H1 (cell line): Measurements from ENCODE around the gene SIX1. TPM values are rescaled to one million over a fixed set of nuclear protein-coding genes. Genes with fewer than 3 reads are reported as not detected.

ENCODE experiments used
- CHD1 ChIP-seq: IDR thresholded peaks from 2 replicates; pipeline ENCODE4 v1.6.1; 2012; ENCODE audit warnings: low read depth, low read length, improper control_type of control experiment
- GTF2F1 ChIP-seq: IDR thresholded peaks from 2 replicates; pipeline ENCODE4 v1.6.1; 2012; ENCODE audit warnings: low read depth, low read length, improper control_type of control experiment, borderline replicate concordance
- POU5F1 ChIP-seq: IDR thresholded peaks from 2 replicates; pipeline ENCODE4 v1.6.1; 2011; ENCODE audit warnings: low read depth, mild to moderate bottlenecking, low read length, moderate library complexity
- TBP ChIP-seq: IDR thresholded peaks from 2 replicates; pipeline ENCODE4 v1.6.1; 2011; ENCODE audit warnings: low read depth, low read length, improper control_type of control experiment
- polyA plus RNA-seq, 7 experiments: library from polyadenylated mRNA; depleted of rRNA in 3 of 7; stranded (reverse) in 5 of 7; unstranded in 2 of 7; fragments of >200 nt in 5 of 7; fragments of 200-250 nt in 2 of 7; gene quantifications; 1 replicate in 5 of 7; 2 replicates in 1 of 7; 4 replicates in 1 of 7; pipeline versions ENCODE4 v1.2.1 to v1.2.3, GENCODE V29; 2011 to 2013; ENCODE audit warnings: missing spikeins in 2 of 7, mixed read lengths in 2 of 7
- total RNA-seq: library from RNA; stranded (reverse); fragmentation: NEBNext Ultra II Directional; extraction: Animal tissue kit (Norgen Biotek cat#: 25700); gene quantifications from 2 replicates; pipeline ENCODE4 v1.2.1, GENCODE V29; 2021
- TF ChIP-seq, protein P1 (sequence below): fragments of 300-600 bp; sonication (generic); IDR thresholded peaks from 2 replicates; pipeline ENCODE4 v1.7.1; 2012; ENCODE audit warnings: low read length, moderate library complexity, mild to moderate bottlenecking, inconsistent platforms; ENCODE audit not compliant: insufficient replicate concordance
- TF ChIP-seq, protein P2 (sequence below): IDR thresholded peaks from 2 replicates; pipeline ENCODE4 v1.6.1; 2012; ENCODE audit warnings: inconsistent platforms
- TF ChIP-seq, protein P3 (sequence below): IDR thresholded peaks from 2 replicates; pipeline ENCODE4 v1.6.1; 2012; ENCODE audit warnings: low read length, inconsistent platforms

The SIX1 gene
- total and polyA plus RNA-seq, 2 of the 8 experiments (the other 6 are each of a cell fraction or from before 2014, with no cell fraction given): 0.03 to 0.69 TPM

DNA sequence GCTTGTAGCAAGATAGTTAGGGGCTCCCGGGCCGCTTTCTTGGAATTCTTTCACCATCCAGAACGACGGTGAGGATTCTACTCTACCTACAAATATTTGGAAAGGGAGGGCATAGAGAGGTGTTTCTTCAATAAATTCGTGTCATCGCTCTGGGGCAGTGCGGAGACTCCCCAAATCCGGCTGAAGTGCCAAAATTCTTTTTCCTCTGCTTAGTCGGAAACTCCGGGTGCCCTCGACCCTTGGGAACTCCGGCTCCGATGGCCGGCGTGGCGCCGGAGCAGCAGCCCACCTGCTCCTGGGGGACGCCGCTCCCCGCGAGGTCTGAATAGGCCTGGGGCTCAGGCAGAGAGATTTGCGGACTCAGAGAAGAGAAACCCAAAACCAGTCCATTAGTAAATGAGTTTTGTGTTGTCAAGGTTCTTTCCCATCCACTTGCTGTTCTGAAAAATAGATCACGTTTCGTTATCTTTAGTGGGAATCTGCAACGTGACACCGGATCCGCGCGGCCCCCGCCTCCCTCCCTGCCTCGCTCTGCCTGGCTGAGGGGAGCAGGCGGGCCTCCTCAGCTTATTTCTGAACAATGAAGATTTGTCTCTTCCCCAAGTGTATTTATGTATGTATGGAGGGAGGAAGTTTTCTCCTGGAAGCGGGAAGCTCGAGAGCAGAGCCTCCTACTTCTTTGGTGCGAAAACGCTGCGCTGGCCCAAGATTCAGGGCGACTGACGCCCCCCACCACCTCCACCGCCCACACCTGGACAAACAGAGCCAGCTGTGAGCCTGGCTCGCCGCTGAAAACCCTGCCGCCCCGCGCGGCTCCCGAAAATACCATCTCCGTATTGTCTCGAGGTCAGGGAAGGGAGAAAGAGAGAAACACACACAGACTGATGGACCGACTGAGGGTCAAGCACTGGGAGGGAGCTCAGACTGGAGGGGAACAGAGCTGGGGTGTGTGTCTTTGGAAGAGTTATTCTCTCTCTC is 3.7 kb upstream of the SIX1 start (continued):
- TF ChIP-seq, protein P1, sequence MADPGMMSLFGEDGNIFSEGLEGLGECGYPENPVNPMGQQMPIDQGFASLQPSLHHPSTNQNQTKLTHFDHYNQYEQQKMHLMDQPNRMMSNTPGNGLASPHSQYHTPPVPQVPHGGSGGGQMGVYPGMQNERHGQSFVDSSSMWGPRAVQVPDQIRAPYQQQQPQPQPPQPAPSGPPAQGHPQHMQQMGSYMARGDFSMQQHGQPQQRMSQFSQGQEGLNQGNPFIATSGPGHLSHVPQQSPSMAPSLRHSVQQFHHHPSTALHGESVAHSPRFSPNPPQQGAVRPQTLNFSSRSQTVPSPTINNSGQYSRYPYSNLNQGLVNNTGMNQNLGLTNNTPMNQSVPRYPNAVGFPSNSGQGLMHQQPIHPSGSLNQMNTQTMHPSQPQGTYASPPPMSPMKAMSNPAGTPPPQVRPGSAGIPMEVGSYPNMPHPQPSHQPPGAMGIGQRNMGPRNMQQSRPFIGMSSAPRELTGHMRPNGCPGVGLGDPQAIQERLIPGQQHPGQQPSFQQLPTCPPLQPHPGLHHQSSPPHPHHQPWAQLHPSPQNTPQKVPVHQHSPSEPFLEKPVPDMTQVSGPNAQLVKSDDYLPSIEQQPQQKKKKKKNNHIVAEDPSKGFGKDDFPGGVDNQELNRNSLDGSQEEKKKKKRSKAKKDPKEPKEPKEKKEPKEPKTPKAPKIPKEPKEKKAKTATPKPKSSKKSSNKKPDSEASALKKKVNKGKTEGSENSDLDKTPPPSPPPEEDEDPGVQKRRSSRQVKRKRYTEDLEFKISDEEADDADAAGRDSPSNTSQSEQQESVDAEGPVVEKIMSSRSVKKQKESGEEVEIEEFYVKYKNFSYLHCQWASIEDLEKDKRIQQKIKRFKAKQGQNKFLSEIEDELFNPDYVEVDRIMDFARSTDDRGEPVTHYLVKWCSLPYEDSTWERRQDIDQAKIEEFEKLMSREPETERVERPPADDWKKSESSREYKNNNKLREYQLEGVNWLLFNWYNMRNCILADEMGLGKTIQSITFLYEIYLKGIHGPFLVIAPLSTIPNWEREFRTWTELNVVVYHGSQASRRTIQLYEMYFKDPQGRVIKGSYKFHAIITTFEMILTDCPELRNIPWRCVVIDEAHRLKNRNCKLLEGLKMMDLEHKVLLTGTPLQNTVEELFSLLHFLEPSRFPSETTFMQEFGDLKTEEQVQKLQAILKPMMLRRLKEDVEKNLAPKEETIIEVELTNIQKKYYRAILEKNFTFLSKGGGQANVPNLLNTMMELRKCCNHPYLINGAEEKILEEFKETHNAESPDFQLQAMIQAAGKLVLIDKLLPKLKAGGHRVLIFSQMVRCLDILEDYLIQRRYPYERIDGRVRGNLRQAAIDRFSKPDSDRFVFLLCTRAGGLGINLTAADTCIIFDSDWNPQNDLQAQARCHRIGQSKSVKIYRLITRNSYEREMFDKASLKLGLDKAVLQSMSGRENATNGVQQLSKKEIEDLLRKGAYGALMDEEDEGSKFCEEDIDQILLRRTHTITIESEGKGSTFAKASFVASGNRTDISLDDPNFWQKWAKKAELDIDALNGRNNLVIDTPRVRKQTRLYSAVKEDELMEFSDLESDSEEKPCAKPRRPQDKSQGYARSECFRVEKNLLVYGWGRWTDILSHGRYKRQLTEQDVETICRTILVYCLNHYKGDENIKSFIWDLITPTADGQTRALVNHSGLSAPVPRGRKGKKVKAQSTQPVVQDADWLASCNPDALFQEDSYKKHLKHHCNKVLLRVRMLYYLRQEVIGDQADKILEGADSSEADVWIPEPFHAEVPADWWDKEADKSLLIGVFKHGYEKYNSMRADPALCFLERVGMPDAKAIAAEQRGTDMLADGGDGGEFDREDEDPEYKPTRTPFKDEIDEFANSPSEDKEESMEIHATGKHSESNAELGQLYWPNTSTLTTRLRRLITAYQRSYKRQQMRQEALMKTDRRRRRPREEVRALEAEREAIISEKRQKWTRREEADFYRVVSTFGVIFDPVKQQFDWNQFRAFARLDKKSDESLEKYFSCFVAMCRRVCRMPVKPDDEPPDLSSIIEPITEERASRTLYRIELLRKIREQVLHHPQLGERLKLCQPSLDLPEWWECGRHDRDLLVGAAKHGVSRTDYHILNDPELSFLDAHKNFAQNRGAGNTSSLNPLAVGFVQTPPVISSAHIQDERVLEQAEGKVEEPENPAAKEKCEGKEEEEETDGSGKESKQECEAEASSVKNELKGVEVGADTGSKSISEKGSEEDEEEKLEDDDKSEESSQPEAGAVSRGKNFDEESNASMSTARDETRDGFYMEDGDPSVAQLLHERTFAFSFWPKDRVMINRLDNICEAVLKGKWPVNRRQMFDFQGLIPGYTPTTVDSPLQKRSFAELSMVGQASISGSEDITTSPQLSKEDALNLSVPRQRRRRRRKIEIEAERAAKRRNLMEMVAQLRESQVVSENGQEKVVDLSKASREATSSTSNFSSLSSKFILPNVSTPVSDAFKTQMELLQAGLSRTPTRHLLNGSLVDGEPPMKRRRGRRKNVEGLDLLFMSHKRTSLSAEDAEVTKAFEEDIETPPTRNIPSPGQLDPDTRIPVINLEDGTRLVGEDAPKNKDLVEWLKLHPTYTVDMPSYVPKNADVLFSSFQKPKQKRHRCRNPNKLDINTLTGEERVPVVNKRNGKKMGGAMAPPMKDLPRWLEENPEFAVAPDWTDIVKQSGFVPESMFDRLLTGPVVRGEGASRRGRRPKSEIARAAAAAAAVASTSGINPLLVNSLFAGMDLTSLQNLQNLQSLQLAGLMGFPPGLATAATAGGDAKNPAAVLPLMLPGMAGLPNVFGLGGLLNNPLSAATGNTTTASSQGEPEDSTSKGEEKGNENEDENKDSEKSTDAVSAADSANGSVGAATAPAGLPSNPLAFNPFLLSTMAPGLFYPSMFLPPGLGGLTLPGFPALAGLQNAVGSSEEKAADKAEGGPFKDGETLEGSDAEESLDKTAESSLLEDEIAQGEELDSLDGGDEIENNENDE: no peak
- TF ChIP-seq, protein P2, sequence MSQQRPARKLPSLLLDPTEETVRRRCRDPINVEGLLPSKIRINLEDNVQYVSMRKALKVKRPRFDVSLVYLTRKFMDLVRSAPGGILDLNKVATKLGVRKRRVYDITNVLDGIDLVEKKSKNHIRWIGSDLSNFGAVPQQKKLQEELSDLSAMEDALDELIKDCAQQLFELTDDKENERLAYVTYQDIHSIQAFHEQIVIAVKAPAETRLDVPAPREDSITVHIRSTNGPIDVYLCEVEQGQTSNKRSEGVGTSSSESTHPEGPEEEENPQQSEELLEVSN: no peak
- TF ChIP-seq, protein P3, sequence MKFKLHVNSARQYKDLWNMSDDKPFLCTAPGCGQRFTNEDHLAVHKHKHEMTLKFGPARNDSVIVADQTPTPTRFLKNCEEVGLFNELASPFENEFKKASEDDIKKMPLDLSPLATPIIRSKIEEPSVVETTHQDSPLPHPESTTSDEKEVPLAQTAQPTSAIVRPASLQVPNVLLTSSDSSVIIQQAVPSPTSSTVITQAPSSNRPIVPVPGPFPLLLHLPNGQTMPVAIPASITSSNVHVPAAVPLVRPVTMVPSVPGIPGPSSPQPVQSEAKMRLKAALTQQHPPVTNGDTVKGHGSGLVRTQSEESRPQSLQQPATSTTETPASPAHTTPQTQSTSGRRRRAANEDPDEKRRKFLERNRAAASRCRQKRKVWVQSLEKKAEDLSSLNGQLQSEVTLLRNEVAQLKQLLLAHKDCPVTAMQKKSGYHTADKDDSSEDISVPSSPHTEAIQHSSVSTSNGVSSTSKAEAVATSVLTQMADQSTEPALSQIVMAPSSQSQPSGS: no peak
- no peak for TF ChIP-seq CHD1
- TF ChIP-seq GTF2F1: no peak
- TF ChIP-seq TBP: no peak
- no peak for TF ChIP-seq POU5F1
